NT2/D1 (cell line): Measurements from ENCODE around the gene CD8B.

Experiments
- DNase-seq: peaks from one replicate; pipeline ENCODE4 v3.0.0-alpha.2; 2011; ENCODE audit warnings: low read depth, low spot score
- H3K27me3 ChIP-seq: 2 replicates; pipeline ENCODE4 v1.6.0; 2011; ENCODE audit warnings: mild to moderate bottlenecking; ENCODE audit not compliant: insufficient read length, insufficient read depth
- H3K36me3 ChIP-seq: 2 replicates; pipeline ENCODE4 v1.6.1; 2011; ENCODE audit warnings: mild to moderate bottlenecking, low read length, mixed read lengths; ENCODE audit not compliant: insufficient read depth, insufficient read length
- H3K4me1 ChIP-seq: 2 replicates; pipeline ENCODE4 v1.5.1; 2011; ENCODE audit not compliant: insufficient read depth, insufficient read length
- H3K4me3 ChIP-seq: 2 replicates; pipeline ENCODE4 v1.5.1; 2011; ENCODE audit warnings: low read depth; ENCODE audit not compliant: insufficient read length
- H3K9ac ChIP-seq: 2 replicates; pipeline ENCODE4 v1.6.0; 2011; ENCODE audit warnings: low read depth; ENCODE audit not compliant: insufficient read length
- H3K9me3 ChIP-seq: 2 replicates; pipeline ENCODE4 v1.5.1; 2011; ENCODE audit warnings: mild to moderate bottlenecking, low read length; ENCODE audit not compliant: insufficient read depth
- SUZ12 ChIP-seq: IDR thresholded peaks from 2 replicates; pipeline ENCODE4 v1.6.1; 2011; ENCODE audit not compliant: insufficient read length, insufficient read depth; ENCODE audit errors: extremely low read depth
- YY1 ChIP-seq: IDR thresholded peaks from 2 replicates; pipeline ENCODE4 v1.6.1; 2011; ENCODE audit not compliant: insufficient read length, insufficient read depth
- ZNF274 ChIP-seq: IDR thresholded peaks from 2 replicates; pipeline ENCODE4 v1.6.1; 2011; ENCODE audit warnings: mild to moderate bottlenecking, low read depth, low read length

CD8B gene

DNA sequence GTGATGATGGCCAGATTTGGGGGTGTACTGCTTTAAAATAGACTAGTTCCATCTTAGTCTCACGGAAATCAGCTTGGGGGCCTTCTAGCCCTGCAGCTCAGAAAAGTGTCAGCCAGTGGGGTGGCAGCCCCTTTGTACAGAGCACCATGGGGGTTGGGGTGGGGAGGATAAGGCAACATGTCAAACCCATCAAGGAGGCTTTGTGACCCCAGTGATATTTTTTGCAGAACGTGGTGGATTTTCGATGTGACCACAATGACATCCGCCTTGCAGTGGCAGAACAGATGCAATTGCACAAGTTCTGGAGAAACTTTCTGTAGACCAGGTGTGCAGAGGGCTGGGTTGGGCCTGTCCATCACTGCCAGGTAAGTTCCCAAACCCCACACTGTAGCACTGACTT is 67.9 kb downstream of the CD8B start:
- H3K9ac ChIP-seq, result no peak overlapping the region
- H3K4me3 ChIP-seq, result no peak overlapping the region
- no peak for DNase-seq
- TF ChIP-seq SUZ12 (no peak), ZNF274 (no peak), YY1 (no peak)
- H3K9me3 ChIP-seq, result peaks cover 14% of the 10 kb centered on the region
- no peaks in the 10 kb centered on the region for H3K4me1 ChIP-seq
- H3K27me3 ChIP-seq, result peaks cover 46% of the 10 kb centered on the region
- no peaks in the 10 kb centered on the region for H3K36me3 ChIP-seq

DNA sequence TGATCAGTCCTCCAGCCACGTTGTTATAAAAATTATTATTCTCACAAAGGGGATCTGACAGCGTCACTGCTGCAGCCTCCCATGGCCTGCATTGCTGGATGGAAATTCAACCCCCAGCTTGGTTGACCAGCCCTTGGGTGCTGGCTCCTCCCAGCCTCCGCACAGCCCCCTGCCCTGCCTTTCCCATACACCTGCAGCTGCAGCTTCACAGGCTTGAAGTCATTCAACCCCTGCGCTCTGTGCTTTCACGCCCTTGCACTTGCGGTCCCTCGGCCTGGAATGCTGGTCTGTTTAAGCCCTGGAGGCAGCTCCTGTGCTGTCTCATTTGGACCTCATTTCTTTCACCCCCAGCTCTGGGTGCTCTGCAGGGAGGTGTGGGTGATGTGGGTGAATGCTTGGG is 70.1 kb downstream of the CD8B start:
- H3K27me3 ChIP-seq, result peaks cover 61% of the 10 kb centered on the region
- no peak for TF ChIP-seq ZNF274
- no peak for TF ChIP-seq SUZ12
- TF ChIP-seq YY1, result no peak
- DNase-seq, result no peak
- H3K36me3 ChIP-seq, result no peaks in the 10 kb centered on the region
- H3K4me3 ChIP-seq, result peak overlapping the region; percentile 36
- no peaks in the 10 kb centered on the region for H3K4me1 ChIP-seq
- H3K9ac ChIP-seq, result no peak overlapping the region
- peaks cover 4% of the 10 kb centered on the region; the same call in 1 of the 2 replicates for H3K9me3 ChIP-seq

DNA sequence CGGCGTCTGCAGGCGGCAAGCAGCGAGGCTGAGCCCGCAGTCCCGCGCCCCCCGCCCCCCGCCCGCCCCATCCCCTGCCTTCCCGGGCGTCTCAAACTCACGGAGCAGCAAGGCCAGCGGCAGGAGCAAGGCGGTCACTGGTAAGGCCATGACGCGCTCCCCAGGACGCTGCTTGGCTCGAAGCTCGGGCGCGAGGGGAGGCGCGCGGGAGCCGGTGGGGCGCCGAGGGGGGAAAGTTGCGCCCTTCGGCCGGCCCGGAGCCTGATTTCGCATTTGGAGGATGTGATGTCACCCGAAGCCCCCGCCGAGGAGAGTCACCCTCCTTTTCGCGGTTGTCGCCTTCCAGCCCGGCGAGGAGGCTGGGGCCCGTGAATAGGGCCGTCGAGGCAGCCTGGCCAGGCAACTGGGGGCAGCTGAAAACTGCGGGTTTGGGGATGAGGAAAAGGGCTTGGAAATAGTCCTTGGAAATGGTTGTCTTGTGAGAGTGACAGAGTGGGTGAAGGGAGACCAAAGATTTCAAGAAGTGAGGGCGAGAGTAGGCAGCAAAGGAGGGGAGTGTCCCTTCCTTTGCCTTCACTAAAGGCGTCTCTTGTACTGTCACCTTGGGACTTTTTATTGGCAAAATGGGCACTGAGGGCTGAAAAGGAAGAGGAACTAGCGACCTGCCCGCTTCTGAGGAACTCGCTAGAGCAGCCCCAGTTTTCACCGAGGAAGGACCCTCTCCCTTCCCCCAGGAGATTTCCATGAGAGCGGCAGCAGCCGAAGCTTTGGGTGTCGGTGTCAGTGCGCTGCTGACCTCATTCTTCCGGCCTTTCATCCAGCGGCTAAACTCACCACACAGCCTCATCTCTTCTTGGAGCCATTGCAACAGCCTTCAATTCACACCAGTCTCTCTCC is 70.8 kb downstream of the CD8B start, which contains the start of gene CD8A:
TSS of gene CD8A (minus strand) at position 238 of the 897 bp plus-strand sequence. CDS start at position 150, 88 bp downstream.
- TF ChIP-seq ZNF274, result no peak
- no peak for TF ChIP-seq YY1
- TF ChIP-seq SUZ12, result no peak
- Histone ChIP-seq H3K9me3 (no peaks in the 10 kb centered on the region), H3K4me1 (peaks cover under 1% of the 10 kb centered on the region), H3K27me3 (peaks cover 61% of the 10 kb centered on the region), H3K36me3 (no peaks in the 10 kb centered on the region), H3K9ac (peak within 1 kb of the TSS; percentile 42), H3K4me3 (peak within 1 kb of the TSS; percentile 36)
- no peak for DNase-seq

DNA sequence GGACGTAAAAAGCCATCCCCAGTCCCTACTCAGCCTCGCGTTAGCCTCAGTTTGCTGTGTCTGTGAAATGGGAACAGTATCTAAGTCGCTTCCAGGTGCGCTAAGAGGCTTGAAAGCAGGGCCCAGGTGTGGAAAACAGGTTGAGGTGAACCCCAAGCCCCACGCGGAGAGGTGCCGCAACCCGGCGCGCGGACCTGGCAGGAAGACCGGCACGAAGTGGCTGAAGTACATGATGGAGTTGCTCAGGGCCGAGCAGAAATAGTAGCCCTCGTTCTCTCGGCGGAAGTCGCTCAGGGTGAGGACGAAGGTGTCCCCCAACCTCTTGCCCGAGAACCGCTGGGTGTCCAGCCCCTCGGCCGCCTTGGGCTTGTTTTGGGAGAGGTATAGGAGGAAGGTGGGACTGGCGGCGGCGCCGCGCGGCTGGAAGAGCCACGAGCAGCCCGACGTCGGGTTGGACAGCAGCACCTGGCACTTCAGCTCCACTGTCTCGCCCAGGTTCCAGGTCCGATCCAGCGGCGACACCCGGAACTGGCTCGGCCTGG is 71.5 kb downstream of the CD8B start:
- no peak for DNase-seq
- Histone ChIP-seq H3K9ac (peak overlapping the region; percentile 42), H3K27me3 (peaks cover 61% of the 10 kb centered on the region), H3K4me3 (peak overlapping the region; percentile 36), H3K9me3 (no peaks in the 10 kb centered on the region), H3K4me1 (peaks cover 2% of the 10 kb centered on the region), H3K36me3 (no peaks in the 10 kb centered on the region)
- TF ChIP-seq SUZ12, result no peak
- TF ChIP-seq YY1, result no peak
- TF ChIP-seq ZNF274, result no peak

DNA sequence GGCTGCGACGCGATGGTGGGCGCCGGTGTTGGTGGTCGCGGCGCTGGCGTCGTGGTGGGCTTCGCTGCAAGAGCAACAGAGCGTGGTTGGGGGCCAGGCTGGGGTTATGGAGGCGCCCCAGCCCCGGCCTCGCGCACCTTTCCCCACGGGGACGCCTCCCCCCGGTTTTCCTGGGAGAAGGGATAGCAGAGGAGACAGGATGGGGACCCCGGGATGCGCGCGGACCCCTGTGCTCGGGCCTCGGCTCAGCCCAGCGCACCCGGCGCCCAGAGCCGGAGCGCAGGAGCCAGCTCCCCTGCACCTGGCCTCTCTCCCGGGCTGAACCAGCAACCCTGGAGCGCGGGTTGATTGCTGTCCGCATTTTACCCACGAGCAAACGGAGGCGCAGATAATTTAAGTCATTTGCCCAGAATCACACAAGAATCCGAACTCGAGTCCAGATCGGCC is 72.0 kb downstream of the CD8B start:
- H3K27me3 ChIP-seq, result peaks cover 61% of the 10 kb centered on the region
- TF ChIP-seq ZNF274 (no peak), YY1 (no peak), SUZ12 (no peak)
- H3K36me3 ChIP-seq, result no peaks in the 10 kb centered on the region
- peaks cover 2% of the 10 kb centered on the region for H3K4me1 ChIP-seq
- no peak overlapping the region for H3K4me3 ChIP-seq
- no peak overlapping the region for H3K9ac ChIP-seq
- DNase-seq, result no peak
- H3K9me3 ChIP-seq, result no peaks in the 10 kb centered on the region

DNA sequence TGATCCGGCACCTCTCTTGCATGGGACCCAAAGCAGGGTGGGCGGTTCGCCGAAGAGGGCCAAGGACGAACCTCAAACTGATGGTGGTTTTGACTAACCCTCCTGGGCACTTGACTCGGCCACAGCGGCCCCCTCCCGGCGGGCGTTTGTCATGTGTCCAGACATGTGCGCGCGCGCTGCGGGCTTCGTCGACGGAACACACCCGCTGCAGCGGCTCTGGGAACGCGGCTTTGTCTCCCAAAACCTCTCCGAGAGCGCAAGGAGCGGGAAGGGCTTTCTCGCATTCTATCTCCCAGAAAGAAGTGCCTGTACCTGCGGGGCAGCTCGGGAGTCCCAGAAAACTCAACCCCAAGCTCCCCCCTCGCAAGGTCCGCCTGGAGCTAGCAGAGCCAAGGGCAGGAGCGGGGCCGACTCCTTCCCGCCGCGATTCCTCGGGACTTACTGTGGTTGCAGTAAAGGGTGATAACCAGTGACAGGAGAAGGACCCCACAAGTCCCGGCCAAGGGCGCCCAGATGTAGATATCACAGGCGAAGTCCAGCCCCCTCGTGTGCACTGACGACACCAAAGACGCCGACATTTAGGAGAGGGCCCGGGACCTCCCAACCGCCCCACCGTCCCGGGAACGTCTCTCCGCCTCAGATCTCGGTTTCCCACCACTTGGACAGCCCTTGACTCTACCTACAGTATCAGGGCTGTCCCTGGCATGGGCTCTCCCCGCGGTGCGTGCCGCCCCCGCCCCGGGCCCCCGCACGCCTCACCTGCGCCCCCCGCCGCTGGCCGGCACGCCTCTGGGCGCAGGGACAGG is 72.6 kb downstream of the CD8B start:
- Histone ChIP-seq H3K9me3 (no peaks in the 10 kb centered on the region), H3K4me1 (peaks cover 2% of the 10 kb centered on the region), H3K36me3 (no peaks in the 10 kb centered on the region), H3K27me3 (peaks cover 61% of the 10 kb centered on the region), H3K4me3 (no peak overlapping the region), H3K9ac (peak overlapping the region; percentile 10)
- no peak for DNase-seq
- TF ChIP-seq YY1, result no peak
- TF ChIP-seq SUZ12, result no peak
- TF ChIP-seq ZNF274, result no peak

DNA sequence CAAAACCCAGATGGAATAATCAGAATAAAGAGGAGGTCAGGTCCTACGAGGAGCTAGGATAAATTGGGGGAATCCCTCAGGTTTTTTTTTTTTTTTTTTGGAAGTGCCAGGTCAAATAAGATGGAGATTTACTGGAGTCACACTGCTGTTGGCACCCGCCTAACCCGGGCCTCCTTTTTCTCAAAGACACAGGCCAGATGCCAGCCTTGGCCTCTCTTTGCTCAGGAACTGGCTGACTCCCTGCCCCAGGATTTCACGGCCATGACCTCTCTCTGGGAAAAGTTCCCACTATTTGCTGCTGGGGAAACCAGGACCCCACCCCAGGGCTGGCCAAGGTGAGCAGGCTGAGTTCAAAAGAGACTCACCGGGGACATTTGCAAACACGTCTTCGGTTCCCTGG is 73.5 kb downstream of the CD8B start:
- Histone ChIP-seq H3K4me1 (peaks cover 2% of the 10 kb centered on the region), H3K4me3 (no peak overlapping the region), H3K9me3 (no peaks in the 10 kb centered on the region), H3K36me3 (no peaks in the 10 kb centered on the region), H3K9ac (no peak overlapping the region), H3K27me3 (peaks cover 57% of the 10 kb centered on the region)
- TF ChIP-seq YY1, result no peak
- no peak for TF ChIP-seq SUZ12
- TF ChIP-seq ZNF274, result no peak
- DNase-seq, result no peak
